Inflammatory macrophage treated with lipopolysaccharide for 4 hours (primary cell): ENCODE results near the gene TMSB4X.
A peak's percentile ranks its signal among the peaks of the same experiment; 100 is the strongest.
"Not testable (repeated sequence)": the region's sequence is repeated elsewhere in the genome, so short reads cannot be mapped to it uniquely, and the experiment has no call there.

Experiments used
- DNase-seq: peaks from one replicate; pipeline ENCODE4 v3.0.0-alpha.2; 2020

The TMSB4X gene

GRCh38 chrX:12955882-12956703 is 18.8 kb upstream of the TMSB4X start:
- DNase-seq: peak; percentile 91

DNA sequence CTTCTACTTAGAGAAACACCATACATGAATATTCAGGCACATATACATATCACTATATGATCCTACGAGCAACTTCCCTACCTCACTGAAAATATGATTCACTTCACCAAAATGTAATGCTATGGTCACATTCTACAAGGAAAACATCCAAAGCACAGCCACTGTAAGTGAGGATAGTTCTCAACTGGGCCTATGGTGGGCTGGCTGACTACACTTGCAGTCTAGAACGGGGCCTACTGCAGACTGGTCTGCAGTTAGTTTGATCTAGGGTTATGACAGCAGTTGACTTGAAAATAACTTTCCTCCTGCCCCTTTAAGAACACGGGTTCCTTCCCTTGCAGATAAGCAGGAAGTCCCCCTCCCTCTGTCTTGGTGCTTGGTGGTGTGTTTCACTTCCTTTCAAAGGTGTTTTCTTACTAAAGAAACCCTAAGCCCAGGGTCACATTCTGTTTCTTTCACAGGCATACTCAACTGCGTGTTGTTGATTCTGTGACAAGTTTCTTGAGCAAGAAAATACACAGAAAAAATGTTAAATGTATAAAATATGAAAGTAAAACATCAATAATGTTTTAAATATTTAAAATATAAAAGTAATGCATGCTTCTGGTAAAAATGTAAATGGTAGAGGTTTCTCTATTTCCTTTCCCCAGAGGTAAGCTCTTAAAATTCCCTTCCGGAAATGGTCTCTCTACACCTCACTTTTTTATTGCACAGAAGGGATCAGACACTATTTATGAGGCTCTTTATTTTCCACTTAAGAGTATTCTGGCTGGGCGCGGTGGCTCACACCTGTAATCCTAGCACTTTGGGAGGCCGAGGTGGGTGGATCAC is 18.0 kb upstream of the TMSB4X start:
- peak; percentile 79 for DNase-seq

DNA sequence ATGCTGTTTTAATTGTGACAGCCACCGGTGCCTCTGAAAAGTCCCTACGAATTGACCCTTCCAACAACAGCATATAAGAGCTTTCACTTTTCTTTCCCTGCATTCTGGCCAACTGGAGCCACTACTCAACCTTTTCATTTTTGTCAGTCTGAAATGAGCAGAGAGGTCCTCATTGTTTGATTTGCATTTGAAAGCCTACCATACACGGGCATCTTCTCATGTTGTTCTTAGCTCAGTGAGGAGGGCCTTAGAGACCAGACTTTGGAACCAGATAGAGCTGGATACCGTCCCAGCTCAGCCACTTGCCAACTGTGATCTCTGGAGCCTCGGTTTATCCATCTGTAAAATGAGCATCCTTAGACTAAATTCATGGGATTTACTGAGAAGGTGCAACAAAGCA is 16.9 kb upstream of the TMSB4X start:
- no peak for DNase-seq

DNA sequence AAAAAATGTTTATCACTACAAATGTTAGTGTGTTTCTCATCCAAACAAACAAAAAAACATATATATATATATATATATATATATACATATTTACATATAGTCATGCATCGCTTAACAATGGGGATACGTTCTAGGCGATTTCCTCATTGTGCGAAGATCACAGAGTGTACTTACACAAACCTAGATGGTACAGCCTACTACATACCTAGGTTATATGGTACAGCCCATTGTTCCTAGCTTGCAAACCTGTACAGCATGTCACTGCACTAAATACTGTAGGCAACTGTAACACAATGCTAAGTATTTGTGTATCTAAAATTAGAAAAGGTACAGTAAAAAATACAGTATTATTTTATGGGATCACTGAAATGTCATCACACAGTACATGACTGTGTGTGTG is 16.4 kb upstream of the TMSB4X start:
- DNase-seq: no peak

GRCh38 chrX:12961196-12961718 is 13.7 kb upstream of the TMSB4X start:
- no peak for DNase-seq

- no peak for DNase-seq
Observed at GRCh38 chrX:12962041-12962504, 12.8 kb upstream of the TMSB4X start.

GRCh38 chrX:12963210-12963850 is 11.6 kb upstream of the TMSB4X start:
- DNase-seq: not testable (repeated sequence)

GRCh38 chrX:12965131-12965940 is 9.6 kb upstream of the TMSB4X start:
- DNase-seq: no peak

GRCh38 chrX:12966151-12966550 is 8.8 kb upstream of the TMSB4X start:
- no peak for DNase-seq

- DNase-seq: no peak
Observed at GRCh38 chrX:12967711-12968465, 7.0 kb upstream of the TMSB4X start.

- peak; percentile 81 for DNase-seq
Observed at GRCh38 chrX:12970691-12971202, 4.2 kb upstream of the TMSB4X start.

DNA sequence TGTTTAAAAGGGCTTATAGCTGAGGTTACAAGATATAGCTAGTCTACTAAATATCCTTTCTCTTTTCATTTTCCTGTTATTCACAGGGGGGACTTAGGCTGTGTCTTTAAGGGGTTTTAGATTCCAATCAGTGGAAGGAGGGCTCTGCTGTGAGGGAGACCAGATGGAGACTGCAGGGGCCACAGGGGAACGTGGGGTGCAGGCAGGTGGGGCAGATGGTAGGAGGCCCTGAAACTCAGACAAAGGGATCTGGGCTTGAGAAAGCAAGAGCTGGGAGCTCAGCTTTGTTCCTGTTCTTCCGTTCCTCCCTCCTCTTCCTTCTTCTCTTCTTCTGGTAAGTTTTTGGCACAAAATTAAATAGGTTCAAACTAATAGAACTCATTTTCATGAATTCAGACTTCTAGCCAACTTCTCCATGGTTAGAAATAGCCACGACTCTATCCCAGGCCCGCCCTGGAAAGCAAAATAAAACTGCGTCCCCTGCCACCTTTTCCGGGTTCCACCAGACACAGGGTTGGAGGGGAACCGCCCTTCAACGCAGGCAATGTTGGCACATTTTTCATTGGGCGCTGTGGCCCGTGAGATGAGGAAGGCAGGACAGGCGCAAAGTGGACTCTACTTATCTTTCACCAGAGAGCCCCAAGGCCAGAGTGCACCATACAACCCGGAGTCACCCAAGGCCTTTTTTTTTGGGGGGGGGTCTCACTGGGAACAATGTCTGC is 3.5 kb upstream of the TMSB4X start:
- peak; percentile 48 for DNase-seq

DNA sequence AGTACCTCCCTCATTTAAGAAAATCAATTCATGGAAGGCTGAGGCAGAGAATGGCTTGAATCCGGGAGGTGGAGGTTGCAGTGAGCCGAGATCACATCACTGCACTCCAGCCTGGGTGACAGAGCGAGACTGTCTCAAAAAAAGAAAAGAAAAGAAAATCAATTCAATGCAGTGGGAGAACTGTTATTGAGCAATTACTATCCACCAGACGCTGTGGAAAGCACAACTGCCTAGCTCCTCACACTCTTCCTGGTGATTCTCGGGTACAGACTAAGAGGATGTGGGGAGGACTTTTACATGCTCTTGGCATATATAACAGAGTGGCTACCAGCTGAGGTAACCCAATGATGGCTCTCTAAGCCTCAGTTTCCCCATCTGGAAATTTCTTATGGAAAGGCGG is 2.7 kb upstream of the TMSB4X start:
- DNase-seq: peak; percentile 62

DNA sequence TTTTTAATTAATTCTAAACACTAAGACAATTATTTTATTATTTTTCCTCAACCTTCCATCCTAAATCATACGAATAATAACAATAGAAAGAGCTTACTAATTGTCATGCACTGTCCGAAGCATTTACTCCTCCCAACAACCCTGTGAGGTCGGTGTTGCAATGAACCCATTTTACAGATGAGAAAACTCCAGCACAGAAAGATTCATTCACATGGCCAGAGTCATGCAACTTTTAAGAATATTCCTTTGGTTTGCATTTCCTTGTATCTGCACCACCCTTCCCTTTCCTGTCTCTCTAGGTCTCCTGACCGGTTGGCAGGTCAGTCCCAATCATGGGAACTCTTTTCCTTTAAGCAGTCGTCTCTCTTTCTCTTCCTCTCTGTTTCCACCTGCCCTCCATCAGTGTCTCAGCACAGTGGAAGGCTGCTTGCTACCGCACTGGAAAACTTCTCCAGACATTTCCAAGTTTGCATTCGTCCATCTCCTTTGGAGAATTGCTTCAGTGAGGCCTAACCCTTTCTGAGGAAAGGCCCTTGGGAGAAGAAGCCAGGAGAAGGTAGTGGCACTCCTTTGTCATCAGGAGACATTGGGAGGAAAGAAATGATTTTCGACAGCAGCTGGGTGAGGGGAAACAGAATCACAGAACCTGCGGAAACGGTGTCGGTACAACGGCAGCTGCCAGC is 1.9 kb upstream of the TMSB4X start:
- DNase-seq: peak; percentile 60

- peak; percentile 79 for DNase-seq
Observed at GRCh38 chrX:12973561-12974304, 1.2 kb upstream of the TMSB4X start.

DNA sequence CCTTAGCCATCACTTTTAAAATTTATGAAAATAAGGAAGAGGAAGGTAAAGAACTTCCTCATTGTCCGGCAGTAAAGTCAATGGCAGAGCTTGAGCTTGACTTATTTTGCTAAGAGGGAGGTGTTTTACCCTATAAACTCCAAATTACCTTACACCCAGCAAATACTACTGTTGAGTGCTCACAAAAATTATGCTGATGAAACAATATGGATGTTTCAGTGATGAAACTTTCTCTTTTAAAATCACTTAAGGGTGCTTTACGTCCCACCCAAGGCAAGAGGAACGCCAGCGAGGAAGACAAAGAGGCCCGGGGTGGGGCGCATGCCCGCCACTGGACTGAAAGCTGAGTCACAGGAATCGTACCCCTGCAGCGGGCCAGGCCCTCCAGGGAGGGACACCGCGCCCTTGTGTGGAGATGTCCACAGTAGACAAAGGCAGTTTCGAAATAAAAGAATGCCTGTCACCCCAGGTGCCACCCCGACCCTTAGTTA is 560 bp upstream of the TMSB4X start:
- DNase-seq: peak; percentile 78

GRCh38 chrX:12975670-12975965 is 708 bp downstream of the TMSB4X start:
- no peak for DNase-seq

GRCh38 chrX:12975991-12976558 is 1.2 kb downstream of the TMSB4X start:
- DNase-seq: peak; percentile 78
